NK-92 (cell line): ENCODE results near the gene RABL2A.
"Not testable (repeated sequence)": the region's sequence is repeated elsewhere in the genome, so short reads cannot be mapped to it uniquely, and the experiment has no call there.

Experiments
- DNase-seq: peaks from one replicate; lab custom pipeline; 2025; ENCODE audit not compliant: unreplicated experiment; lab: John Stamatoyannopoulos, UW

The RABL2A gene

GRCh38 chr2:113677330-113677729, 50.3 kb downstream of the RABL2A start:
- no peak for DNase-seq

GRCh38 chr2:113679457-113679856, 52.4 kb downstream of the RABL2A start:
- DNase-seq: no peak

GRCh38 chr2:113685471-113685870, 58.4 kb downstream of the RABL2A start:
- DNase-seq: no peak

- no peak for DNase-seq
These were observed 59.5 kb downstream of the RABL2A start for GRCh38 chr2:113686537-113686936.

- DNase-seq: not testable (repeated sequence)
These were observed 63.8 kb downstream of the RABL2A start for GRCh38 chr2:113690871-113691270.
